Spinal cord (tissue), 10 donors: ENCODE data around the gene FAM13B. TPM values are rescaled to one million over a fixed set of nuclear protein-coding genes. Genes with fewer than 3 reads are reported as not detected.
"Not testable (repeated sequence)": the region's sequence is repeated elsewhere in the genome, so short reads cannot be mapped to it uniquely, and the experiment has no call there.

Source experiments
- DNase-seq, 6 donors: peaks; one replicate each; pipeline versions ENCODE4 v3.0.0 to v3.0.0-alpha.2; 2013 to 2015; ENCODE audit warnings: low spot score in 6 of 6, low read depth in 4 of 6
- H3K27ac ChIP-seq: one replicate; pipeline ENCODE4 v1.5.1; 2013; ENCODE audit warnings: low read depth, low read length, control low read depth
- H3K27me3 ChIP-seq: one replicate; pipeline ENCODE4 v1.6.1; 2013; ENCODE audit warnings: low read length; ENCODE audit not compliant: control insufficient read depth, insufficient read depth
- H3K36me3 ChIP-seq: one replicate; pipeline ENCODE4 v1.6.1; 2013; ENCODE audit warnings: low read length; ENCODE audit not compliant: control insufficient read depth, insufficient read depth
- H3K4me1 ChIP-seq: one replicate; pipeline ENCODE4 v1.6.1; 2013; ENCODE audit warnings: low read length; ENCODE audit not compliant: control insufficient read depth, insufficient read depth
- H3K4me3 ChIP-seq: one replicate; pipeline ENCODE4 v1.5.1; 2013; ENCODE audit warnings: low read depth, low read length, control low read depth
- H3K9me3 ChIP-seq: one replicate; pipeline ENCODE4 v1.6.1; 2013; ENCODE audit warnings: low read length; ENCODE audit not compliant: control insufficient read depth, insufficient read depth
- WGBS: methylation state at CpG from one replicate; pipeline ENCODE4 v1.1.5; 2013; ENCODE audit warnings: missing lambda C conversion rate; ENCODE audit not compliant: insufficient coverage; 5-methylcytosine and 5-hydroxymethylcytosine counted together
- polyA plus RNA-seq, 2 donors: library from polyadenylated mRNA; unstranded; fragments of 120-200 nt; gene quantifications; one replicate each; pipeline ENCODE4 v1.2.1, GENCODE V29; 2013; ENCODE audit not compliant: insufficient read length in 2 of 2
- total RNA-seq, 2 donors: library from RNA; depleted of rRNA in 1 of 2; stranded (reverse); fragments of 120-200 nt in 1 of 2; fragments of >200 nt in 1 of 2; gene quantifications; one replicate each; pipeline versions ENCODE4 v1.2.3 to v1.2.4, GENCODE V29; 2013 to 2014
- donor health status: healthy.

The FAM13B gene
- total and polyA plus RNA-seq, 4 donors, result 39.5 to 92.9 (median 72.1) TPM

DNA sequence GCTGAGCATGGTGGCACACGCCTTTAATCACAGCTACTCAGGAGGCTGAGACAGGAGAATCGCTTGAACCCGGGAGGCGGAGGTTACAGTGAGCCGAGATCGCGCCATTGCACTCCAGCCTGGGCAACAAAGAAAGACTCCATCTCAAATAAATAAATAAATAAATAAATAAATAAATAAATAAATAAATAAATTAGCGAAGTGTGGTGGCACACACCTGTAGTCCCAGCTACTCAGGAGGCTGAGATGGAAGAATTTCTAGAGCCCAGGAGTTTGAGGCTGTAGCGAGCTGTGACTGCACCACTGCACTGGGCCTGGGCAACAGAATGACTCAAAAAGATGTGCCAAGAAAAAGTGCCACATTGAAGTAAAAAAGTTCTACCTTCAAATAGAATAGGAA lies 6.1 kb downstream of the FAM13B start:
- not testable (repeated sequence) for H3K4me1 ChIP-seq
- 100% methylated on average over 1 of the region's 9 CpGs for WGBS

DNA sequence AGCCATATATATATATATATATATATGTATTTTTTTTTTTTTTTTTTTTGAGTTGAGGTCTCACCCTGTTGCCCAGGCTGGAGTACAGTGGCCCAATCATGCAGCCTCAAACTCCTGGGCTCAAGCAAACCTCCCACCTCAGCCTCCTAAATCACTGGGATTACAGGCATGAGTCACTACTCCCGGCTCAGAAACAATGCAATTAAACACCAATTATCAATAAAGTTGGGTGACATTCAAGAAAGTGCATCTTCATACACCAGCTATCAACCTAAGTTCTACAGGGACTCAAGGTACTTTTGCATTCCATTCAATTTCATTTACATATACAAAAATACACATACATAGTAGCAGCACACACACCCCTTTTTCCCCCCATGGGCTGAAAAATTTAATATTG lies 7.6 kb downstream of the FAM13B start:
- H3K9me3 ChIP-seq, result no peaks in the 10 kb centered on the region
- WGBS, result 63% methylated on average over 1 of the region's 1 CpG
- no peaks in the 10 kb centered on the region for H3K4me1 ChIP-seq
- no peaks in the 10 kb centered on the region for H3K27me3 ChIP-seq
- no peak overlapping the region for H3K4me3 ChIP-seq
- no peaks in the 10 kb centered on the region for H3K36me3 ChIP-seq
- H3K27ac ChIP-seq, result no peak overlapping the region
- no peak for DNase-seq

More for the DNA sequence above, 6.1 kb downstream of the FAM13B start:
- H3K4me3 ChIP-seq, H3K9me3 ChIP-seq, H3K36me3 ChIP-seq, DNase-seq, H3K27ac ChIP-seq, H3K27me3 ChIP-seq: not testable (repeated sequence)

DNA sequence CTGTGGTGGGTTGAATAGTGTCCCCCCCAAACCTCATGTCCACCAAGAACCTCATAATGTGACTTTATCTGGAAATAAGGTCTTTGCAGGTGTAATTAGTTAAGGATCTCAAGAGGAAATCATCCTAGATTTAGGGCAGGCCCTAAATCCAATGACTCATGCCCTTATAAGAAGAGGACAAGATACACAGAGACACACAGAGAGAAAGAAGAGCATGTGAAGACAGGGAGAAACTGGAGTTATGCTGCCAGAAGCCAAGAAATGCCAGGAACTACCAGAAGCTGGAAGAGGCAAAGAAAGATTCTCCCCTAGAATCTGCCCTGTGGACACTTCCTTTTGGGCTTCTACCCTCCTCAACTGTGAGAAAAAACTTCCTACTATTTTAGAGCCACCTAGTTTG lies 8.8 kb downstream of the FAM13B start:
- H3K27ac ChIP-seq, result no peak overlapping the region

DNA sequence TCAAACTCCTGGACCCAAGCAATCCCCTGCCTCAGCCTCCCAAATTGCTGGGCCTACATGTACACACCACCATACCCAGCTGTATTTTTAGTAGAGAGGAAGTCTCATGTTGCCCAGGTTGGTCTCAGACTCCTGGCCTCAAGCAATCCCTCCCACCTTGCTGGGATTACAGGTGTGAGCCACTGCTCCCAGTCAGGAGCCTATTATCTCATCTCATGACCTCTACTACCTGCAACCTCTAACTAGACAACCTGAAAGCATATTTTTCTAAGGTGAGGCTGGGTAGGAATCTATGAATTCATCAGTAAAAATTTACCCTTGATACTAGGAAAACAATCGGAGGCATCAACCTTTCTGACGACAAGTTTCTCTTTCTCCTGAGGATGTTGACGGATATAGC lies 10.0 kb downstream of the FAM13B start:
- H3K27me3 ChIP-seq, result no peaks in the 10 kb centered on the region
- DNase-seq, result no peak
- H3K4me1 ChIP-seq, result no peaks in the 10 kb centered on the region
- H3K27ac ChIP-seq, result no peak overlapping the region
- WGBS, result no CpG with 5 or more reads among the region's 3 CpGs
- H3K9me3 ChIP-seq, result no peaks in the 10 kb centered on the region
- peaks cover 6% of the 10 kb centered on the region for H3K36me3 ChIP-seq
- no peak overlapping the region for H3K4me3 ChIP-seq

More for the DNA sequence above, 8.8 kb downstream of the FAM13B start:
- DNase-seq, result no peak
- H3K9me3 ChIP-seq, result no peaks in the 10 kb centered on the region
- no peak overlapping the region for H3K4me3 ChIP-seq
- H3K4me1 ChIP-seq, result no peaks in the 10 kb centered on the region
- H3K36me3 ChIP-seq, result peaks cover 4% of the 10 kb centered on the region
- H3K27me3 ChIP-seq, result no peaks in the 10 kb centered on the region

DNA sequence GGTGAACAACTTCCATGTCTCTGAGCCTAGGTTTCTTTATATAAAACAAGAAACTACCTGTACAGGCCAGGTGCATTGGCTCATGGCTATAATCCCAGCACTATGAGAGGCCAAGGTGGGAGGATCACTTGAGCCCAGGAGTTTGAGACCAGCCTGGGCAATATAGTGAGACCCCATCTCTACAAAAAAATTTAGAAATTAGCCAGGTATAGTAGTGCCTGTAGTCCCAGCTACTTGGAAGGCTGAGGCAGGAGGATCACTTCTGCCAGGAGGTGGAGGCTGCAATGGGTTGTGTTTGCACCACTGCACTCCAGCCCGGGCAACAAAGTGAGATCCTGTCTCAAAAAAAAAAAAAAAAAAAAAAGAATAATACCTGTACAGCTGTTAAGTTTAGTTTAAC lies 11.1 kb downstream of the FAM13B start:
- no peak overlapping the region for H3K4me3 ChIP-seq
- DNase-seq, result no peak
- no CpG with 5 or more reads among the region's 1 CpG for WGBS
- no peak overlapping the region for H3K27ac ChIP-seq
- H3K4me1 ChIP-seq, result no peaks in the 10 kb centered on the region
- no peaks in the 10 kb centered on the region for H3K27me3 ChIP-seq
- no peaks in the 10 kb centered on the region for H3K9me3 ChIP-seq
- peaks cover 6% of the 10 kb centered on the region for H3K36me3 ChIP-seq

DNA sequence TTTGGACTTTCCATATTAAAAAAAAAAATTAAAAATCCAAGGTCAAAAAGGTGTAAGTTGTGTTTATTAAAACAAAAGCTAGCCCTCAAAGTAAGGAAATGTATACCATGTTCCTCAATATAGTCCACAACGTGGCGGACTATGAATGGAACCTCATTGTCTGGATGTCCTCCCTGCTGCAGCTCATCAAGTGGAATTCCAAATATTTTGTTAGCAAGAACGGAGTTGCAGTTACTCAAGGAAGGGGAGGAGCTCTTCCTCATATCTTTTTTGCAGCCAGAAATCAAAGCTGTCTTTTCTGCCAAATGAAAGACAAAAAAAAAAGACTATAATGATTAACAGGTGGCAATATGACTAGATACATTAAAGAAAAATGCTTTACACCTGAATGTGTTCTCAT lies 14.0 kb downstream of the FAM13B start:
- no peaks in the 10 kb centered on the region for H3K4me1 ChIP-seq
- WGBS, result no CpG with 5 or more reads among the region's 3 CpGs
- DNase-seq, result no peak

DNA sequence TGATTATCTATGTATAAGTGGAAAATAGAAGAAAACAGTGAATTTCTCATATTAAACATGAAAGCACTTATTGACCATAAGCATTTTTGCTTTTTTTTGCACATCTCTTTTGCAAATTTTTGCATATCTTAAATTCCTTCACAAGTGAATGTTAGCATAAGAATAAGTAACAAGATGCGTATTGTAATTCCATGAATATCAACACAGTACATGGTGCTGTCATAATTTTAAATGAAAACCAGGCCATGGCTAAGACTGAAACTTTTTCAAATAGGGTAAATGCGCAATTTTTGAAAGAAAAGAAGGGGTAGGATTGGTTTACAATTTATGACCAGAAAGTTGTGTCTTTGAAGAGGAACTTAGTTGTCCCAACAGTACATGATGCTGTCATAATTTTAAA lies 17.0 kb downstream of the FAM13B start:
- DNase-seq, result no peak
- WGBS, result no CpG with 5 or more reads among the region's 2 CpGs
- Histone ChIP-seq H3K36me3 (peaks cover 10% of the 10 kb centered on the region), H3K4me3 (no peak overlapping the region), H3K27ac (no peak overlapping the region), H3K4me1 (no peaks in the 10 kb centered on the region), H3K27me3 (no peaks in the 10 kb centered on the region), H3K9me3 (no peaks in the 10 kb centered on the region)

More for the DNA sequence above, 14.0 kb downstream of the FAM13B start:
- H3K27me3 ChIP-seq, result no peaks in the 10 kb centered on the region
- H3K36me3 ChIP-seq, result peaks cover 10% of the 10 kb centered on the region
- no peak overlapping the region for H3K4me3 ChIP-seq
- no peaks in the 10 kb centered on the region for H3K9me3 ChIP-seq
- H3K27ac ChIP-seq, result no peak overlapping the region

DNA sequence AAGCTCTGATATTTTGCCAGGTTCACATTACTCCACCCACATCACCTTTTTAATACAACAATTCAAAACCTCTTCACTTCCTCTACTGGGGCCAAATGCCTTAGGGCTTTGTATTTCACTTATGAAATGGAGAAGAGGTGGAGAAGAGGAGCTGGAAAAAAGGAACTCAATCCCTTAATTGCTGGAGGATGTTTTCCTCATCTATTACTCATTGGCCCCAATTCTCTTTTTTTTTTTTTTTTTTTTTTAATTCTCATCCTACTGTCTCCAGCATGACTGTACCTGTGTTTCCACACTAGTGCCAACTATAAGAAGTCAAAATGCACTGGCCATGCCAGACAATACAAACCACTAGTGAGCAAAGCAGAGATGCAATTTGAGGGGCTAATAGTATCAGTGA lies 20.9 kb downstream of the FAM13B start:
- H3K4me1 ChIP-seq, result no peaks in the 10 kb centered on the region
- DNase-seq, result no peak
- no peaks in the 10 kb centered on the region for H3K27me3 ChIP-seq
- no peaks in the 10 kb centered on the region for H3K9me3 ChIP-seq
- peaks cover 21% of the 10 kb centered on the region for H3K36me3 ChIP-seq
- no peak overlapping the region for H3K27ac ChIP-seq
- no peak overlapping the region for H3K4me3 ChIP-seq

DNA sequence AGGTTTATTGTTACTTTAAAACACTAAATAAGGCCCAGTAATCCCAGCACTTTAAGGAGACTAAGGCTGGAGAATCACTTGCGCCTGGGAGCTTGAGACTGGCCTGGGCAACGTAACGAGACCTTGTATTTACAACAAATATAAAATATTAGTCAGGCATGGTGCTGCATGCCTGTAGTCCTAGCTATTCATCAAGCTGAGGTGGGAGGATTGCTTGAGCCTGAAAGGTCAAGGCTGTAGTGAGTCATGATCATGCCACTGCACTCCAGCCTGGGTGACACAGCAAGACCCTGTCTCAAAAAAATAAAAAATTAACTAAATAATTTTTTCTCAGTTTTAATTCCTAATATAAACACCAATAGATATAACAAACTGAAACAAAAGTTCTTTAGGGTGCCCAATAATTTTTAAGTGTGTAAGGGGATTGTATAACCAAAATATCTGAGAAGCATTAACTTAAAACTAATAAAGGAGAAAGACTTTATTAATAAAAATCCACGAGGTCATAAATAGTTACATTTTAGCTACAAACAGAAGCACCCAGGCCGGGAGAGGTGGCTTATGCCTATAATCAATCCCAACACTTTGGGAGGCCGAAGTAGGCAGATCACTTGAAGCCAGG lies 32.7 kb downstream of the FAM13B start:
- H3K27ac ChIP-seq, result no peak overlapping the region
- H3K36me3 ChIP-seq, result peaks cover 13% of the 10 kb centered on the region
- no peak overlapping the region for H3K4me3 ChIP-seq
- no peak for DNase-seq
- H3K27me3 ChIP-seq, result no peaks in the 10 kb centered on the region
- H3K4me1 ChIP-seq, result no peaks in the 10 kb centered on the region
- no peaks in the 10 kb centered on the region for H3K9me3 ChIP-seq
- WGBS, result 100% methylated on average over 2 of the region's 6 CpGs

DNA sequence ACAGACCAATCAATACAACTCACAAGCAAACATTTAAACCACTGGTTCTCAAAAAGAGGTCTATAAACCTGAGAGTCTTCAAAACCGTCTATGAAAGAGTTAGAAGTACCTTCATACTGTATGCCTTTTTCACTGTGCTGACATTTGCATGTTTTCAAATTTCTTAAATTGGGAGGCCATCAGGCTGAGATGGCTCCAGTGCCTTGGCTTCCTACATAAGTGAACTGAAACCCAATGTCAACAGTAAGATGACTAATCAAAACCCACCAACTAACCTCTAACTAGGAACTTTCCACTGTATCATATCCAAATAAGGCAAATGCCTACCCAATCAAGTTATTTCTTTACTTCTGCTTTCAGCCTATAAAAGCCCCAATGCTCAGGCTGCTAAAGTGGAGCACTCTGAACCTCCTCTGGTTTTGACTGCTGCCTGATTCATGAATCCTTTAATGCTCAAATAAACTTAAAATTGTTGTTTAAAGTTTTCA lies 35.1 kb downstream of the FAM13B start:
- H3K4me3 ChIP-seq, result no peak overlapping the region
- WGBS, result 100% methylated on average over 1 of the region's 1 CpG
- peaks cover 12% of the 10 kb centered on the region for H3K36me3 ChIP-seq
- no peaks in the 10 kb centered on the region for H3K9me3 ChIP-seq
- H3K4me1 ChIP-seq, result no peaks in the 10 kb centered on the region
- H3K27me3 ChIP-seq, result no peaks in the 10 kb centered on the region
- no peak for DNase-seq
- no peak overlapping the region for H3K27ac ChIP-seq
